Measurements from ENCODE around the gene OSBP2.

The OSBP2 gene

DNA sequence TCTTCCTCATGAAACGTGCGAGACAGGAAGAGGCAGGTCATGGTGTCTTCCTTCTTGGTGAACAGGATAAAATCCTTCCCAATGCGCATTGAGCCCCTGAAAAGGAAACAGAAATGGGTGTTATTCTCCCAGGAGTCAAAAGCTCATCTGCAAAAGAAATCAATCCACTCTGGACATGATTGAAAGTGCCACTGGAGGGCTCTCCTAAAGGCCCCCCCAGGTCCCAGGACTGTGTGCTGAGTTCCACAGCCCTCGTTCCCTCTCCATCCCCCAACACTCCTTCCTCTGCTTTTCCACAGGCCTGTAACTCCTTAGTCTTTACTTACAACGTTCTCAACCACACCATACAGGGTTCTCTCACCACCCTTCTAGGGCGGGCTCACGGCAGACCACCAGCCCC is 251.7 kb downstream of the OSBP2 start:
- DNase-seq (ENCODE audit: low spot score) (no peak), ATAC-seq (ENCODE audit: low read depth) (no peak)
- H3K27ac ChIP-seq (ENCODE audit: poor library complexity, severe bottlenecking) = no peak overlapping the region
- no peaks in the 10 kb centered on the region for H3K27me3 ChIP-seq (ENCODE audit: insufficient read depth, poor library complexity, severe bottlenecking)
- no peak overlapping the region for H3K4me3 ChIP-seq (ENCODE audit: severe bottlenecking)
- TF ChIP-seq, protein P1, sequence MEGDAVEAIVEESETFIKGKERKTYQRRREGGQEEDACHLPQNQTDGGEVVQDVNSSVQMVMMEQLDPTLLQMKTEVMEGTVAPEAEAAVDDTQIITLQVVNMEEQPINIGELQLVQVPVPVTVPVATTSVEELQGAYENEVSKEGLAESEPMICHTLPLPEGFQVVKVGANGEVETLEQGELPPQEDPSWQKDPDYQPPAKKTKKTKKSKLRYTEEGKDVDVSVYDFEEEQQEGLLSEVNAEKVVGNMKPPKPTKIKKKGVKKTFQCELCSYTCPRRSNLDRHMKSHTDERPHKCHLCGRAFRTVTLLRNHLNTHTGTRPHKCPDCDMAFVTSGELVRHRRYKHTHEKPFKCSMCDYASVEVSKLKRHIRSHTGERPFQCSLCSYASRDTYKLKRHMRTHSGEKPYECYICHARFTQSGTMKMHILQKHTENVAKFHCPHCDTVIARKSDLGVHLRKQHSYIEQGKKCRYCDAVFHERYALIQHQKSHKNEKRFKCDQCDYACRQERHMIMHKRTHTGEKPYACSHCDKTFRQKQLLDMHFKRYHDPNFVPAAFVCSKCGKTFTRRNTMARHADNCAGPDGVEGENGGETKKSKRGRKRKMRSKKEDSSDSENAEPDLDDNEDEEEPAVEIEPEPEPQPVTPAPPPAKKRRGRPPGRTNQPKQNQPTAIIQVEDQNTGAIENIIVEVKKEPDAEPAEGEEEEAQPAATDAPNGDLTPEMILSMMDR (IDR thresholded peaks at IDR 0.05; ENCODE audit: poor library complexity, severe bottlenecking) = no peak
- H3K9me3 ChIP-seq (ENCODE audit: severe bottlenecking) = no peaks in the 10 kb centered on the region
- H3K4me1 ChIP-seq (ENCODE audit: insufficient read depth, poor library complexity, severe bottlenecking) = no peaks in the 10 kb centered on the region
- peaks cover 99% of the 10 kb centered on the region for H3K36me3 ChIP-seq (ENCODE audit: low read depth)

DNA sequence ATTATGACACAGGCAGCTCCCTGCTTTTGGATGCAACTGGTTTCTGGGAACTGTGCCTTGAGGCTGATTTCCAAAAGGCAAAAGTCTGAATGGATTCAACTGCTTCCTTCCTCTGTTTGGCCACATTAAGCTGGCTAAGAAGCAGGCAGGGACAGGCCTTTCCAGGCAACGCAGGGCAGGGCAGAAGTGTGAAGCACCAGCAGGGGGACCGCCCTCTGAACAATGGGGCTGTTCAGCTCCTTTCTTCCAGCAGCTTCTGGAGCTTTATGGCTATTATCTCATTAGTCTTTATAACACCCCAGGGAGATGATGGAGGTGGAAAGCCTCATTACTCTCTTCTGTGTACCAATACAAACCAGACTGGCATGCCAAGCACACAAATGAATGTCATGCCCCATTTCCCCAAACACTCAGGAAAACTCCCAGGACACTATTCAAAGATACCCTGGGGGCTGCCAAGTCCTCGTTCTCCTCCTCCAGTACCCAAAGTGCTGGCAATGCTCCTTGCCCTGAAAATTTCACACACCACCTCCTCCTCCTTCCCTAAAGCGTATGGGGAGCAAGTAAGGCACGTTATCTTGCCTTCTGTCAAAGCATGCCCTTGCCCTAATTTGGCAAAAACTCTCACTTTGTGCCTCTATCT is 252.6 kb downstream of the OSBP2 start:
- TF ChIP-seq, protein P1 (IDR thresholded peaks at IDR 0.05; ENCODE audit: poor library complexity, severe bottlenecking) = no peak
- Histone ChIP-seq H3K4me1 (ENCODE audit: insufficient read depth, poor library complexity, severe bottlenecking) (no peaks in the 10 kb centered on the region), H3K27me3 (ENCODE audit: insufficient read depth, poor library complexity, severe bottlenecking) (no peaks in the 10 kb centered on the region), H3K36me3 (ENCODE audit: low read depth) (peaks cover 95% of the 10 kb centered on the region), H3K27ac (ENCODE audit: poor library complexity, severe bottlenecking) (no peak overlapping the region), H3K9me3 (ENCODE audit: severe bottlenecking) (no peaks in the 10 kb centered on the region), H3K4me3 (ENCODE audit: severe bottlenecking) (no peak overlapping the region)
- no peak for DNase-seq (ENCODE audit: low spot score)
- ATAC-seq (ENCODE audit: low read depth) = peak; percentile 54; the same call in 2 of the 3 replicates

DNA sequence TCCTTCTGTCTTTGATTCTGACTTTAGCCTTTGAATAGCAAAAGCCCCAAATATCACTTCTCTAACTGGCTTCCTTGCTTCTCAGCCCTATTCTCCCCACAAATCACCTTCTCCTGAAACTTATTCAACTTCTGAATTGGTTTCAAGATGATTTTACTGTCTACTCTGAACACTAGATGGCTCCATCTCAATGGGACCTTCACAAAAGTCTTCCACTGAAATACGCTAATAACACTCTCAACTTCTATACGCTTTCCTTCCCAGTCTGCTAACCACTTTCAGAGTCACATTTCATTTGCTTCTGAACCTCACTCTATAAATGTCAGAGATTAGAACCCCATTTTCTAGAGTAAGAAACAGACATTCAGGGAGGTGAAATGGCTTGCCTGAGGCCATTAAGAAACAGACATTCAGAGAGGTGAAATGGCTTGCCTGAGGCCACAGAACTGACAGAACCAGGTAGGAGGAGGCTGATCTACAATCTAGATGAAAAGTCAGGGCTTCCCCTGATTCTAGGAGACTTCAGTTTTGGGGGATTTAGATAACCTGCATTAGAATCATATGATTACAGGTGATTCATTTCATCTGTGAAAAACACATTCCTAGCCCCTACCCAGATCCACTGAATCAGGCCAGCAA is 253.3 kb downstream of the OSBP2 start:
- H3K27me3 ChIP-seq (ENCODE audit: insufficient read depth, poor library complexity, severe bottlenecking) = no peaks in the 10 kb centered on the region
- H3K4me1 ChIP-seq (ENCODE audit: insufficient read depth, poor library complexity, severe bottlenecking) = no peaks in the 10 kb centered on the region
- no peaks in the 10 kb centered on the region for H3K9me3 ChIP-seq (ENCODE audit: severe bottlenecking)
- H3K27ac ChIP-seq (ENCODE audit: poor library complexity, severe bottlenecking) = no peak overlapping the region
- H3K36me3 ChIP-seq (ENCODE audit: low read depth) = peaks cover 94% of the 10 kb centered on the region
- H3K4me3 ChIP-seq (ENCODE audit: severe bottlenecking) = no peak overlapping the region
- TF ChIP-seq, protein P1 (IDR thresholded peaks at IDR 0.05; ENCODE audit: poor library complexity, severe bottlenecking) = peak; percentile 62
- DNase-seq (ENCODE audit: low spot score) (no peak), ATAC-seq (ENCODE audit: low read depth) (peak; percentile 44; the same call in 2 of the 3 replicates)

DNA sequence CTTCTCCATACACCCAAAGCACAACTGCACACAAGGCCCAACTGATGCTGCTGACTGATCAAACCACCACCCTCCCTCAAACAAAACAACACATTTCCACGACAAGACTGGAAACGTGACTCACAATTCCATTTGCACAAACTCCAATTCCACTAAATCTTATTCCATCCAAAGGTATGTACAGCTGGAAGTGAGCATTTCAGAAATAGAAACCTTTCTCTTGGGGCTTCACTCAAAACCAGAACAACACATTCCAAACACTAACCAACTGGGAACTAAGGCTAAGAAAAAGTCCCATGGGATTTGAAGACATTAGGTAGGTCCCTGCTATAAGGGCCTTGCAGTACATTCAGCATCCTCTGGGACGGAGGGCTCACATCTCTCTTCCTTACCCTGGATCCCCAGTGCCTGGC is 254.3 kb downstream of the OSBP2 start:
- DNase-seq (ENCODE audit: low spot score) (no peak), ATAC-seq (ENCODE audit: low read depth) (no peak)
- Histone ChIP-seq H3K9me3 (ENCODE audit: severe bottlenecking) (no peaks in the 10 kb centered on the region), H3K4me1 (ENCODE audit: insufficient read depth, poor library complexity, severe bottlenecking) (no peaks in the 10 kb centered on the region), H3K27me3 (ENCODE audit: insufficient read depth, poor library complexity, severe bottlenecking) (no peaks in the 10 kb centered on the region), H3K27ac (ENCODE audit: poor library complexity, severe bottlenecking) (no peak overlapping the region), H3K36me3 (ENCODE audit: low read depth) (peaks cover 94% of the 10 kb centered on the region), H3K4me3 (ENCODE audit: severe bottlenecking) (no peak overlapping the region)
- TF ChIP-seq, protein P1 (IDR thresholded peaks at IDR 0.05; ENCODE audit: poor library complexity, severe bottlenecking) = no peak
